Sigmoid colon (tissue), 4 donors: ENCODE results near the gene PRRC2C.

Experiments used
- CTCF ChIP-seq, 4 experiments: fragments of 450-650 bp in 3 of 4; fragments of 200-600 bp in 1 of 4; IDR thresholded peaks; one replicate each; pipeline ENCODE4 v1.5.1; 2016 to 2019; ENCODE audit warnings: antibody characterized with exemption in 4 of 4, mild to moderate bottlenecking in 3 of 4, moderate library complexity in 2 of 4
- POLR2AphosphoS5 ChIP-seq, 4 donors: sonication (generic); formaldehyde crosslinking; IDR thresholded peaks; one replicate each; pipeline ENCODE4 v1.6.1; 2017; ENCODE audit warnings: antibody characterized with exemption in 4 of 4

GRCh38 chr1:171513743-171514142 lies 28.4 kb downstream of the PRRC2C start:
- no peak for TF ChIP-seq CTCF (IDR thresholded peaks at IDR 0.05)
- no peak for TF ChIP-seq POLR2AphosphoS5 (IDR thresholded peaks at IDR 0.05)
